Measurements from ENCODE around the gene DCDC1. TPM values are rescaled to one million over a fixed set of nuclear protein-coding genes. Genes with fewer than 3 reads are reported as not detected.

The DCDC1 gene
- total and polyA plus RNA-seq, 4 donors: 3.1 to 9.8 (median 5.8) TPM

DNA sequence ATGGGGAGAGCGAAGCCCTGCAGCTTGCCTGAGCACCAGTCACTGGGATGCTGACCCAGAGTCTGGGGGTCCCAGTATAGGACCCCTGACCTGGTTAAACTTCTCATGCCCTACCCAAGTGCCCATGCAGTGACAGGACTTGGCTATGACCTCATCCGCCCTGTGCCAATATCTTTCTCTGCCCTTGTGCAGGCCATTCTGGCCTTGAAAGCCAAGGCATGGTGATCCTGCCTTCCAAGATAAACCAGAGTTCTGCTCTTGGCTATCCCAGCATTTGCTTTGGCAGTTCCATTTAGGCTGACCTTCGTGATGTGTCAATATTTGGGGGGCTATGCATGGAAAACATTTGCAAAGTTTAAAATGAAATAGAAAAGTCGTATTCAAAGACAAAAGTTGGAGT lies 542.6 kb downstream of the DCDC1 start:
- no peaks in the 10 kb centered on the region for H3K9me3 ChIP-seq (ENCODE audit: control insufficient read depth, insufficient read depth, low read length)
- DNase-seq (ENCODE audit: low read depth in 4 of 6, low spot score in 6 of 6): peak in 1 of 6 donors; percentile 23
- no peaks in the 10 kb centered on the region for H3K27me3 ChIP-seq (ENCODE audit: control insufficient read depth, insufficient read depth, low read length)
- H3K27ac ChIP-seq (ENCODE audit: low read depth, low read length): no peak overlapping the region
- 90% methylated on average over 4 of the region's 4 CpGs for WGBS (ENCODE audit: insufficient coverage)
- H3K4me3 ChIP-seq (ENCODE audit: low read depth, low read length): no peak overlapping the region
- H3K36me3 ChIP-seq (ENCODE audit: control insufficient read depth, insufficient read depth, low read length): no peaks in the 10 kb centered on the region
- no peaks in the 10 kb centered on the region for H3K4me1 ChIP-seq (ENCODE audit: control insufficient read depth, insufficient read depth, low read length)

- Histone ChIP-seq H3K4me3 (ENCODE audit: low read depth, low read length) (no peak overlapping the region), H3K4me1 (ENCODE audit: control insufficient read depth, insufficient read depth, low read length) (no peaks in the 10 kb centered on the region), H3K9me3 (ENCODE audit: control insufficient read depth, insufficient read depth, low read length) (no peaks in the 10 kb centered on the region), H3K27ac (ENCODE audit: low read depth, low read length) (no peak overlapping the region), H3K27me3 (ENCODE audit: control insufficient read depth, insufficient read depth, low read length) (no peaks in the 10 kb centered on the region), H3K36me3 (ENCODE audit: control insufficient read depth, insufficient read depth, low read length) (no peaks in the 10 kb centered on the region)
- 71% methylated on average over 2 of the region's 3 CpGs for WGBS (ENCODE audit: insufficient coverage)
- DNase-seq (ENCODE audit: low read depth in 4 of 6, low spot score in 6 of 6): no peak
These were observed 543.8 kb downstream of the DCDC1 start for GRCh38 chr11:30825723-30826122.

DNA sequence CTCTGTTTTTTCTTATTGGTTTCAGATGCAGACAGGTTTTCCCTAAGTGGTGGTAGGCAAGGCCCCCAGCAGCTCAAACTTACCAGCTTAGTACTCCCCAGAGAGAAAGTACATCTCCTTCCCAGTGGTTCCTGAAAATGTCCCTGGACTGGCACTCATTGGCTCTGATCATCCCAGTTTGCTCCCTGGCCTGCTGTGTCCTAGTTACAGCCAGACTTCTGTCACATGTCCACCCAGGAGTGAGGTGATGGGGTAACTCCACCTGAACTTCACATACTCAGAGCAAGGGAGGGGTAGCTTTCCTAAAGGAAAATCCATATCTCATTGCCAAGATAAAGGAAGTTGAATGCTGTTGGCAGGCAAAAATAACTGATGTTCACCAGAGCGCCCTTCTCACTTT lies 546.4 kb downstream of the DCDC1 start:
- Histone ChIP-seq H3K27me3 (ENCODE audit: control insufficient read depth, insufficient read depth, low read length) (no peaks in the 10 kb centered on the region), H3K9me3 (ENCODE audit: control insufficient read depth, insufficient read depth, low read length) (no peaks in the 10 kb centered on the region), H3K36me3 (ENCODE audit: control insufficient read depth, insufficient read depth, low read length) (no peaks in the 10 kb centered on the region), H3K4me3 (ENCODE audit: low read depth, low read length) (no peak overlapping the region), H3K4me1 (ENCODE audit: control insufficient read depth, insufficient read depth, low read length) (no peaks in the 10 kb centered on the region), H3K27ac (ENCODE audit: low read depth, low read length) (no peak overlapping the region)
- no peak for DNase-seq (ENCODE audit: low read depth in 4 of 6, low spot score in 6 of 6)
- no CpG with 5 or more reads among the region's 1 CpG for WGBS (ENCODE audit: insufficient coverage)

- no peaks in the 10 kb centered on the region for H3K27me3 ChIP-seq (ENCODE audit: control insufficient read depth, insufficient read depth, low read length)
- H3K4me1 ChIP-seq (ENCODE audit: control insufficient read depth, insufficient read depth, low read length): no peaks in the 10 kb centered on the region
- no peak overlapping the region for H3K27ac ChIP-seq (ENCODE audit: low read depth, low read length)
- H3K9me3 ChIP-seq (ENCODE audit: control insufficient read depth, insufficient read depth, low read length): peaks cover 1% of the 10 kb centered on the region
- H3K4me3 ChIP-seq (ENCODE audit: low read depth, low read length): no peak overlapping the region
- DNase-seq (ENCODE audit: low read depth in 4 of 6, low spot score in 6 of 6): peak in 1 of 6 donors; percentile 24
- no peaks in the 10 kb centered on the region for H3K36me3 ChIP-seq (ENCODE audit: control insufficient read depth, insufficient read depth, low read length)
- 83% methylated on average over 2 of the region's 3 CpGs for WGBS (ENCODE audit: insufficient coverage)
These were observed 548.0 kb downstream of the DCDC1 start for GRCh38 chr11:30821438-30821965.

GRCh38 chr11:30818721-30819120 lies 550.8 kb downstream of the DCDC1 start:
- no peaks in the 10 kb centered on the region for H3K27me3 ChIP-seq (ENCODE audit: control insufficient read depth, insufficient read depth, low read length)
- no peak overlapping the region for H3K4me3 ChIP-seq (ENCODE audit: low read depth, low read length)
- no peaks in the 10 kb centered on the region for H3K4me1 ChIP-seq (ENCODE audit: control insufficient read depth, insufficient read depth, low read length)
- no peak for DNase-seq (ENCODE audit: low read depth in 4 of 6, low spot score in 6 of 6)
- no peak overlapping the region for H3K27ac ChIP-seq (ENCODE audit: low read depth, low read length)
- no peaks in the 10 kb centered on the region for H3K36me3 ChIP-seq (ENCODE audit: control insufficient read depth, insufficient read depth, low read length)
- 90% methylated on average over 2 of the region's 2 CpGs for WGBS (ENCODE audit: insufficient coverage)
- H3K9me3 ChIP-seq (ENCODE audit: control insufficient read depth, insufficient read depth, low read length): peaks cover 1% of the 10 kb centered on the region

GRCh38 chr11:30816959-30817880 lies 552.3 kb downstream of the DCDC1 start:
- Histone ChIP-seq H3K36me3 (ENCODE audit: control insufficient read depth, insufficient read depth, low read length) (no peaks in the 10 kb centered on the region), H3K4me3 (ENCODE audit: low read depth, low read length) (no peak overlapping the region)
- WGBS (ENCODE audit: insufficient coverage): 60% methylated on average over 2 of the region's 4 CpGs

GRCh38 chr11:30815619-30816018 lies 553.9 kb downstream of the DCDC1 start:
- H3K27ac ChIP-seq (ENCODE audit: low read depth, low read length): no peak overlapping the region
- no peak overlapping the region for H3K4me3 ChIP-seq (ENCODE audit: low read depth, low read length)
- peaks cover 1% of the 10 kb centered on the region for H3K9me3 ChIP-seq (ENCODE audit: control insufficient read depth, insufficient read depth, low read length)
- no peaks in the 10 kb centered on the region for H3K4me1 ChIP-seq (ENCODE audit: control insufficient read depth, insufficient read depth, low read length)
- WGBS (ENCODE audit: insufficient coverage): 83% methylated on average over 1 of the region's 4 CpGs
- H3K27me3 ChIP-seq (ENCODE audit: control insufficient read depth, insufficient read depth, low read length): no peaks in the 10 kb centered on the region
- H3K36me3 ChIP-seq (ENCODE audit: control insufficient read depth, insufficient read depth, low read length): no peaks in the 10 kb centered on the region
- peak in 1 of 6 donors; percentile 29 for DNase-seq (ENCODE audit: low read depth in 4 of 6, low spot score in 6 of 6)

More at GRCh38 chr11:30816959-30817880, 552.3 kb downstream of the DCDC1 start:
- Histone ChIP-seq H3K4me1 (ENCODE audit: control insufficient read depth, insufficient read depth, low read length) (no peaks in the 10 kb centered on the region), H3K9me3 (ENCODE audit: control insufficient read depth, insufficient read depth, low read length) (peaks cover 1% of the 10 kb centered on the region), H3K27ac (ENCODE audit: low read depth, low read length) (no peak overlapping the region), H3K27me3 (ENCODE audit: control insufficient read depth, insufficient read depth, low read length) (no peaks in the 10 kb centered on the region)
- no peak for DNase-seq (ENCODE audit: low read depth in 4 of 6, low spot score in 6 of 6)

GRCh38 chr11:30814737-30815136 lies 554.8 kb downstream of the DCDC1 start:
- DNase-seq (ENCODE audit: low read depth in 4 of 6, low spot score in 6 of 6): no peak
- Histone ChIP-seq H3K4me3 (ENCODE audit: low read depth, low read length) (no peak overlapping the region), H3K27ac (ENCODE audit: low read depth, low read length) (no peak overlapping the region), H3K4me1 (ENCODE audit: control insufficient read depth, insufficient read depth, low read length) (no peaks in the 10 kb centered on the region), H3K27me3 (ENCODE audit: control insufficient read depth, insufficient read depth, low read length) (no peaks in the 10 kb centered on the region), H3K36me3 (ENCODE audit: control insufficient read depth, insufficient read depth, low read length) (no peaks in the 10 kb centered on the region), H3K9me3 (ENCODE audit: control insufficient read depth, insufficient read depth, low read length) (peaks cover 1% of the 10 kb centered on the region)
- WGBS (ENCODE audit: insufficient coverage): no CpG with 5 or more reads among the region's 1 CpG
